Heart left ventricle (tissue), 13 donors: Measurements from ENCODE around the gene TRIM8.

ENCODE experiments used
- POLR2A ChIP-seq, 2 donors: fragments of 450-650 bp; IDR thresholded peaks; one replicate each; pipeline ENCODE4 v1.6.1; 2017; ENCODE audit warnings: antibody characterized with exemption in 2 of 2, mild to moderate bottlenecking in 2 of 2, moderate library complexity in 2 of 2
- TF ChIP-seq, protein P1 (sequence below), 12 donors: fragments of 200-600 bp; sonication (generic) in 4 of 12; IDR thresholded peaks; one replicate each; pipeline versions ENCODE4 v1.5.0 to v1.8.0; 2018 to 2022; ENCODE audit warnings: antibody characterized with exemption in 12 of 12, mild to moderate bottlenecking in 5 of 12
- donor health status: ischemic (EF 13 %, LVEDD 7.1; RV severe dilation, severe dysfunction).
- donor health status: DM: no; HTN: yes; CAD: no.
- donor health status: DM: no; HTN: no; CAD: no.
- donor health status: ischemic (EF 25% LVEDD 6.9; RV normal size, moderate dysfunction).
- donor health status: ischemic (EF 25% LVEDD 5.7; RV mildly dilated, moderate dysfunction).
- donor health status: ischemic (EF 35%, LVEDD 5.7; RV mildly dilated, moderate dysfunction).
- donor health status: nonischemic (EF 11% LVEDD 7.7; RV severe dilation, severe dysfunction).
- donor health status: DM: yes; HTN: yes; CAD: no.
- donor health status: PGD.
- donor health status: ischemic (EF 29% LVEDD 5.4; RV normal size, mild dysfunction).
- donor health status: nonischemic (EF 23%, LVEDD 6.1; RV moderate dilation, normal function).

DNA sequence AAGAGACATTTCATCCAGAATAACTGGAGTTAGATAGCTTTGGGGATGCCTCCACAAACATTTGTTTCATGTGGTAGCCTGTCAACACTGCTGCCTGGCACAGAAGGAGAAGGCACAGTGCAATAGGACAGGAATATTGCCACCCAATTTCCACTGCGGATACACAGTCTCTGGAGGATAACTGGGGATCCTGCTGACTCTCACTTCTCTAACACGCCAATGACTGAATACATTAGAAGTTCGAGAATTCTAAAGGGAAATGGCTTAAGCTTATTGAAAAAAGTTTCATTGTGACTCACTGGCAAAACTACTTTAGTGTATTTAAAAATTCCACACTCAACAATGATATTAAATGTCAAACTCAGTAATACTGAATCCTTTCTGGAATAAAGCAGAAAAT is 57.0 kb downstream of the TRIM8 start:
- TF ChIP-seq, protein P1, sequence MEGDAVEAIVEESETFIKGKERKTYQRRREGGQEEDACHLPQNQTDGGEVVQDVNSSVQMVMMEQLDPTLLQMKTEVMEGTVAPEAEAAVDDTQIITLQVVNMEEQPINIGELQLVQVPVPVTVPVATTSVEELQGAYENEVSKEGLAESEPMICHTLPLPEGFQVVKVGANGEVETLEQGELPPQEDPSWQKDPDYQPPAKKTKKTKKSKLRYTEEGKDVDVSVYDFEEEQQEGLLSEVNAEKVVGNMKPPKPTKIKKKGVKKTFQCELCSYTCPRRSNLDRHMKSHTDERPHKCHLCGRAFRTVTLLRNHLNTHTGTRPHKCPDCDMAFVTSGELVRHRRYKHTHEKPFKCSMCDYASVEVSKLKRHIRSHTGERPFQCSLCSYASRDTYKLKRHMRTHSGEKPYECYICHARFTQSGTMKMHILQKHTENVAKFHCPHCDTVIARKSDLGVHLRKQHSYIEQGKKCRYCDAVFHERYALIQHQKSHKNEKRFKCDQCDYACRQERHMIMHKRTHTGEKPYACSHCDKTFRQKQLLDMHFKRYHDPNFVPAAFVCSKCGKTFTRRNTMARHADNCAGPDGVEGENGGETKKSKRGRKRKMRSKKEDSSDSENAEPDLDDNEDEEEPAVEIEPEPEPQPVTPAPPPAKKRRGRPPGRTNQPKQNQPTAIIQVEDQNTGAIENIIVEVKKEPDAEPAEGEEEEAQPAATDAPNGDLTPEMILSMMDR (IDR thresholded peaks at IDR 0.05) = no peak
- no peak for TF ChIP-seq POLR2A (IDR thresholded peaks at IDR 0.05)
